CD14-positive monocyte (primary cell): ENCODE data around the gene NTSR2. TPM values are rescaled to one million over a fixed set of nuclear protein-coding genes. Genes with fewer than 3 reads are reported as not detected.

Source experiments
- DNase-seq, 3 donors: peaks; one replicate each; pipeline ENCODE4 v3.0.0-alpha.2; 2011 to 2022
- H2AFZ ChIP-seq: 2 replicates; pipeline ENCODE4 v1.6.0; 2012; ENCODE audit warnings: mild to moderate bottlenecking, low read depth, low read length, inconsistent platforms; ENCODE audit not compliant: insufficient read depth, poor library complexity, severe bottlenecking
- H3K27ac ChIP-seq, 2 donors: 1 replicate in 1 of 2; 2 replicates in 1 of 2; pipeline ENCODE4 v1.5.1; 2012 to 2013; ENCODE audit warnings: low read length in 2 of 2, control low read depth in 1 of 2, inconsistent platforms in 1 of 2, low read depth in 1 of 2, mild to moderate bottlenecking in 1 of 2
- H3K27me3 ChIP-seq, 2 donors: one replicate each; pipeline versions ENCODE4 v1.6.0 to v1.6.1; 2011 to 2013; ENCODE audit warnings: low read length in 2 of 2; ENCODE audit not compliant: control insufficient read depth in 2 of 2, insufficient read depth in 2 of 2
- H3K36me3 ChIP-seq, 2 donors: replicated peaks in 1 of 2; 1 replicate in 1 of 2; 2 replicates in 1 of 2; pipeline versions ENCODE4 v1.5.1 to v1.6.1; 2012 to 2013; ENCODE audit warnings: low read length in 2 of 2, control low read depth in 1 of 2, inconsistent platforms in 1 of 2, mild to moderate bottlenecking in 1 of 2; ENCODE audit not compliant: insufficient read depth in 2 of 2, control insufficient read depth in 1 of 2
- H3K4me1 ChIP-seq, 2 donors: 1 replicate in 1 of 2; 2 replicates in 1 of 2; pipeline versions ENCODE4 v1.5.1 to v1.6.1; 2012 to 2013; ENCODE audit warnings: low read length in 2 of 2, control low read depth in 1 of 2, inconsistent platforms in 1 of 2, mild to moderate bottlenecking in 1 of 2, moderate library complexity in 1 of 2; ENCODE audit not compliant: insufficient read depth in 2 of 2, control insufficient read depth in 1 of 2
- H3K4me2 ChIP-seq: replicated peaks from 2 replicates; pipeline ENCODE3; 2012; ENCODE audit warnings: low read length, moderate library complexity, mild to moderate bottlenecking; ENCODE audit not compliant: poor library complexity, severe bottlenecking; ENCODE audit errors: extremely low read depth
- H3K4me3 ChIP-seq, 3 experiments: fragments of 200-600 bp in 1 of 3; sonication (generic) in 1 of 3; replicated peaks in 1 of 3; 1 replicate in 2 of 3; 2 replicates in 1 of 3; pipeline ENCODE4 v1.5.1; 2011 to 2013; ENCODE audit warnings: low read length in 3 of 3, mild to moderate bottlenecking in 3 of 3, control low read depth in 2 of 3, low read depth in 2 of 3, inconsistent platforms in 1 of 3, moderate library complexity in 1 of 3
- H3K79me2 ChIP-seq: 2 replicates; pipeline ENCODE4 v1.6.0; 2012; ENCODE audit warnings: mild to moderate bottlenecking, control low read depth, inconsistent platforms, low read length, moderate library complexity; ENCODE audit not compliant: insufficient read depth
- H3K9ac ChIP-seq: 2 replicates; pipeline ENCODE4 v1.6.0; 2017; ENCODE audit warnings: low read length, mild to moderate bottlenecking; ENCODE audit not compliant: insufficient read depth, poor library complexity, severe bottlenecking
- H3K9me3 ChIP-seq, 2 donors: replicated peaks in 1 of 2; 1 replicate in 1 of 2; 2 replicates in 1 of 2; pipeline versions ENCODE4 v1.5.1 to v1.6.1; 2012 to 2013; ENCODE audit warnings: low read length in 2 of 2, control low read depth in 1 of 2; ENCODE audit not compliant: control insufficient read depth in 1 of 2, insufficient read depth in 1 of 2
- H4K20me1 ChIP-seq: 2 replicates; pipeline ENCODE4 v1.6.0; 2012; ENCODE audit warnings: mild to moderate bottlenecking, low read length, control low read depth, moderate library complexity; ENCODE audit not compliant: insufficient read depth
- H3K27ac Mint-ChIP-seq, 7 donors: one replicate each; pipeline ENCODE4 v1.8.0; 2020; ENCODE audit warnings: mild to moderate bottlenecking in 7 of 7, mixed read lengths in 7 of 7, moderate library complexity in 6 of 7, inconsistent platforms in 2 of 7
- H3K27me3 Mint-ChIP-seq, 3 donors: one replicate each; pipeline ENCODE4 v1.8.0; 2021 to 2022; ENCODE audit warnings: low read depth in 3 of 3, mild to moderate bottlenecking in 3 of 3, mixed read lengths in 3 of 3, moderate library complexity in 3 of 3, inconsistent platforms in 1 of 3
- H3K36me3 Mint-ChIP-seq, 2 donors: one replicate each; pipeline ENCODE4 v1.8.0; 2020; ENCODE audit warnings: mixed read lengths in 2 of 2, inconsistent platforms in 1 of 2, mild to moderate bottlenecking in 1 of 2
- H3K4me1 Mint-ChIP-seq: one replicate; pipeline ENCODE4 v1.8.0; 2020; ENCODE audit warnings: mild to moderate bottlenecking, mixed read lengths
- H3K4me3 Mint-ChIP-seq, 2 donors: one replicate each; pipeline ENCODE4 v1.8.0; 2020; ENCODE audit warnings: mild to moderate bottlenecking in 2 of 2, mixed read lengths in 2 of 2, moderate library complexity in 1 of 2
- H3K9me3 Mint-ChIP-seq, 7 donors: one replicate each; pipeline ENCODE4 v1.8.0; 2020 to 2022; ENCODE audit warnings: mixed read lengths in 7 of 7, mild to moderate bottlenecking in 6 of 7, moderate library complexity in 6 of 7, inconsistent platforms in 2 of 7
- CTCF ChIP-seq: fragments of 200-600 bp; IDR thresholded peaks from one replicate; pipeline ENCODE4 v1.8.0; 2022; ENCODE audit warnings: antibody characterized with exemption, mild to moderate bottlenecking
- WGBS: methylation state at CpG from one replicate; pipeline ENCODE4 v1.1.5; 2013; ENCODE audit warnings: missing lambda C conversion rate; ENCODE audit not compliant: insufficient coverage; 5-methylcytosine and 5-hydroxymethylcytosine counted together
- intact Hi-C, 2 donors: fragments of 100-400 bp; cut with micrococcal nuclease; formaldehyde crosslinking; loops; one replicate each; pipeline versions ENCODE4 v1.15.0 to v1.15.1; 2023
- polyA plus RNA-seq, 3 donors: library from polyadenylated mRNA; depleted of rRNA in 1 of 3; unstranded in 2 of 3; stranded (reverse) in 1 of 3; fragments of 300-500 nt in 2 of 3; fragments of >200 nt in 1 of 3; fragmentation: Illumina TruSeq in 2 of 3; gene quantifications; 1 replicate in 2 of 3; 2 replicates in 1 of 3; pipeline ENCODE4 v1.2.3, GENCODE V29; 2012 to 2021

The NTSR2 gene
- polyA plus RNA-seq, 3 donors: not detected

DNA sequence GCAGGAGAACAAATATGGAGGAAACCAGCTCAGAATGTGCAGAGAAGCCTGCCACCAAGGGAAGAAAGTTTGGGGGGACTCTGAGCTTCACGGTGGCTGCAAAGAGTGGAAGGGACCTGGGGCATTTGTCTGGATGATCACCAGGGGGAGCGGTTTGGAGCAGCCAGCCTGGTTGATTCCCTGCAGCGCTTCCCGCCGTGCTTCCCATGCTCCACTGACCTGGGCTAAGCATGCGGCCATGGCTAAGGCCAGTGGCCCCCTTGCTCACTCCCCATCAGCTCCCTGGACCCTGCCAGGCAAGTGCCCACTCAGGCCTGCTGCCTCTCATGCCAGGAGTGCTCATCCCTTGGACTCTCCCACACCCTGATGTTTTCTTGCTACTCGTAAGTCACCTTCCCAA lies 27.0 kb downstream of the NTSR2 start:
- Mint-ChIP-seq H3K4me1 (no peaks in the 10 kb centered on the region), H3K27ac (no peak overlapping the region)
- 76% methylated on average over 6 of the region's 7 CpGs for WGBS

GRCh38 chr2:11640132-11640531 lies 29.9 kb downstream of the NTSR2 start:
- no peak overlapping the region for H3K4me2 ChIP-seq
- no peaks in the 10 kb centered on the region for H3K9me3 ChIP-seq
- Mint-ChIP-seq H3K36me3 (no peaks in the 10 kb centered on the region), H3K27me3 (peaks cover 2 to 12% (median 10%) of the 10 kb centered on the region in 3 donors), H3K9me3 (no peaks in the 10 kb centered on the region), H3K4me1 (no peaks in the 10 kb centered on the region), H3K4me3 (no peak overlapping the region), H3K27ac (no peak overlapping the region)
- WGBS: 97% methylated on average over 27 of the region's 27 CpGs
- H3K79me2 ChIP-seq: no peaks in the 10 kb centered on the region
- H3K4me1 ChIP-seq: no peaks in the 10 kb centered on the region
- no peak for TF ChIP-seq CTCF
- no peaks in the 10 kb centered on the region for H3K27me3 ChIP-seq
- no peak for DNase-seq
- no peak overlapping the region for H3K27ac ChIP-seq
- intact Hi-C loops: no loop called here
- H2AFZ ChIP-seq: no peak overlapping the region
- H3K36me3 ChIP-seq: no peaks in the 10 kb centered on the region
- H3K4me3 ChIP-seq: no peak overlapping the region
- no peak overlapping the region for H3K9ac ChIP-seq
- no peaks in the 10 kb centered on the region for H4K20me1 ChIP-seq

More for the DNA sequence above, 27.0 kb downstream of the NTSR2 start:
- no peak overlapping the region for H3K9ac ChIP-seq
- no peaks in the 10 kb centered on the region for H3K9me3 ChIP-seq
- peaks cover 3 to 15% (median 7%) of the 10 kb centered on the region in 3 donors for H3K27me3 Mint-ChIP-seq
- no peaks in the 10 kb centered on the region for H3K36me3 ChIP-seq
- H2AFZ ChIP-seq: no peak overlapping the region
- H4K20me1 ChIP-seq: no peaks in the 10 kb centered on the region
- no peak overlapping the region for H3K4me3 ChIP-seq
- H3K4me3 Mint-ChIP-seq: no peak overlapping the region
- H3K4me1 ChIP-seq: no peaks in the 10 kb centered on the region
- no peaks in the 10 kb centered on the region for H3K79me2 ChIP-seq
- H3K27ac ChIP-seq: no peak overlapping the region
- H3K4me2 ChIP-seq: no peak overlapping the region
- no peak for DNase-seq
- no peaks in the 10 kb centered on the region for H3K9me3 Mint-ChIP-seq
- no peaks in the 10 kb centered on the region for H3K36me3 Mint-ChIP-seq
- intact Hi-C loops: no loop called here
- TF ChIP-seq CTCF: no peak
- H3K27me3 ChIP-seq: no peaks in the 10 kb centered on the region
